ENCODE results near the gene TBX21. TPM values are rescaled to one million over a fixed set of nuclear protein-coding genes. Genes with fewer than 3 reads are reported as not detected.

The TBX21 gene
- total RNA-seq, 1 donor: not detected

DNA sequence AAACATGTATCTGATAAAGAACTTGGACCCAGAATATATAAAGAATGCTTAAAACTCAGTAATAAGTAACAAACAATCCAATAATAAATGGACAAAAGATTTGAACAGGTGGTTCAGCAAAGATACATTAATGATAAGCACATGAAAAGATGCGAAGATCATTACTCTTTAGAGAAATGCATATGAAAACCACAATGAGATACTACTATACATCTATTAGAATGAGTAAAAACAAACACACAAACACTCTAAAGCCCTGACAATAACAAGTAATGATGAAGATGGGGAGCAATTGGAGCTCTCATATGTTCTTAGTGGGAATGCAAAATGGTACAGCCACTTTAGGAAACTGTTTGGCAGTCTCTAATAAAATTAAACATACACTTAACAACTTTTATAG lies 59.4 kb downstream of the TBX21 start:
- no peak overlapping the region for H3K4me3 ChIP-seq (ENCODE audit: low read depth, low read length)
- DNase-seq (ENCODE audit: low read depth): no peak
- TF ChIP-seq, protein P1, sequence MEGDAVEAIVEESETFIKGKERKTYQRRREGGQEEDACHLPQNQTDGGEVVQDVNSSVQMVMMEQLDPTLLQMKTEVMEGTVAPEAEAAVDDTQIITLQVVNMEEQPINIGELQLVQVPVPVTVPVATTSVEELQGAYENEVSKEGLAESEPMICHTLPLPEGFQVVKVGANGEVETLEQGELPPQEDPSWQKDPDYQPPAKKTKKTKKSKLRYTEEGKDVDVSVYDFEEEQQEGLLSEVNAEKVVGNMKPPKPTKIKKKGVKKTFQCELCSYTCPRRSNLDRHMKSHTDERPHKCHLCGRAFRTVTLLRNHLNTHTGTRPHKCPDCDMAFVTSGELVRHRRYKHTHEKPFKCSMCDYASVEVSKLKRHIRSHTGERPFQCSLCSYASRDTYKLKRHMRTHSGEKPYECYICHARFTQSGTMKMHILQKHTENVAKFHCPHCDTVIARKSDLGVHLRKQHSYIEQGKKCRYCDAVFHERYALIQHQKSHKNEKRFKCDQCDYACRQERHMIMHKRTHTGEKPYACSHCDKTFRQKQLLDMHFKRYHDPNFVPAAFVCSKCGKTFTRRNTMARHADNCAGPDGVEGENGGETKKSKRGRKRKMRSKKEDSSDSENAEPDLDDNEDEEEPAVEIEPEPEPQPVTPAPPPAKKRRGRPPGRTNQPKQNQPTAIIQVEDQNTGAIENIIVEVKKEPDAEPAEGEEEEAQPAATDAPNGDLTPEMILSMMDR (IDR thresholded peaks at IDR 0.05; ENCODE audit: insufficient read depth, low read depth, low read length): no peak

DNA sequence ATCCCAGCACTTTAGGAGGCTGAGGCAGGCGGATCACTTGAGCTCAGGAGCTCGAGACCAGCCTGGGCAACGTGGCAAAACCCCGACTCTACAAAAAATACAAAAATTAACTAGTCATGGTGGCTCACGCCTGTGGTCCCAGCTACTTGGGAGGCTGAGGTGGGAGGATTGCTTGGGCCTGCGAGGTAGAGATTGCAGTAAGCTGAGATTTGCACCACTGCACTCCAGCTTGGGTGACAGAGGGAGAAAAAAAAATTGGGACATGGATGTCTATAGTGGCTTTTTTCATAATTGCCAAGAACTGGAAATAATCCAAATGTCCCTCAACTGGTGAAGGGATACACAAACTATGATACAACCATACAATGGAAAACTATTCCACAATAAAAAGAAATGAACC lies 59.9 kb downstream of the TBX21 start:
- H3K4me3 ChIP-seq (ENCODE audit: low read depth, low read length): no peak overlapping the region
- no peak for DNase-seq (ENCODE audit: low read depth)
- TF ChIP-seq, protein P1 (IDR thresholded peaks at IDR 0.05; ENCODE audit: insufficient read depth, low read depth, low read length): no peak

Other genes starting within 250 kb of the TBX21 start
- gene NPEPPS, start 202.1 kb upstream of the TBX21 start, total RNA-seq: 95.0 and 148 TPM in 2 replicates
- gene KPNB1, start 83.3 kb upstream of the TBX21 start, total RNA-seq: 325 and 443 TPM in 2 replicates
- gene TBKBP1, start 39.1 kb upstream of the TBX21 start, total RNA-seq: 10.0 and 11.2 TPM in 2 replicates
- 6.9 and 13.5 TPM in 2 replicates for gene OSBPL7, start 88.6 kb downstream of the TBX21 start, total RNA-seq
- 20.7 and 24.5 TPM in 2 replicates for gene MRPL10, start 98.3 kb downstream of the TBX21 start, total RNA-seq
- gene LRRC46, start 98.4 kb downstream of the TBX21 start, total RNA-seq: under 0.01 and 0.32 TPM in 2 replicates
- gene SCRN2, start 108.0 kb downstream of the TBX21 start, total RNA-seq: 25.0 and 33.2 TPM in 2 replicates
- gene SP6, start 117.9 kb downstream of the TBX21 start, total RNA-seq: under 0.01 TPM in 2 replicates
- gene SP2, start 163.0 kb downstream of the TBX21 start, total RNA-seq: 0.64 and 2.2 TPM in 2 replicates
- gene PNPO, start 208.3 kb downstream of the TBX21 start, total RNA-seq: 20.0 and 49.2 TPM in 2 replicates
- gene PRR15L, start 224.6 kb downstream of the TBX21 start, total RNA-seq: not detected in 2 replicates
- 32.4 and 41.6 TPM in 2 replicates for gene CDK5RAP3, start 237.9 kb downstream of the TBX21 start, total RNA-seq